Hepatocyte (in vitro differentiated cells): ENCODE results near the gene RASA3. TPM values are rescaled to one million over a fixed set of nuclear protein-coding genes. Genes with fewer than 3 reads are reported as not detected.

Source experiments
- DNase-seq: peaks from one replicate; pipeline ENCODE4 v3.0.0-alpha.2; 2016; ENCODE audit warnings: low spot score
- H2AFZ ChIP-seq: fragments of 200-600 bp; sonication (generic); 2 replicates; pipeline ENCODE4 v1.6.0; 2016; ENCODE audit warnings: antibody characterized with exemption, mild to moderate bottlenecking
- H3K27ac ChIP-seq: fragments of 200-600 bp; sonication (generic); 2 replicates; pipeline ENCODE4 v1.5.1; 2016; ENCODE audit warnings: mild to moderate bottlenecking
- H3K27me3 ChIP-seq: fragments of 200-600 bp; sonication (generic); 2 replicates; pipeline ENCODE4 v1.6.1; 2016
- H3K36me3 ChIP-seq: fragments of 200-600 bp; sonication (generic); replicated peaks from 2 replicates; pipeline ENCODE4 v1.5.1; 2016; ENCODE audit warnings: low read depth; ENCODE audit not compliant: insufficient read depth
- H3K4me1 ChIP-seq: fragments of 200-600 bp; sonication (generic); 2 replicates; pipeline ENCODE4 v1.5.1; 2016; ENCODE audit warnings: mild to moderate bottlenecking, moderate library complexity; ENCODE audit not compliant: insufficient read depth
- H3K4me2 ChIP-seq: fragments of 200-600 bp; sonication (generic); 2 replicates; pipeline ENCODE4 v1.6.0; 2016
- H3K4me3 ChIP-seq: fragments of 200-600 bp; sonication (generic); 2 replicates; pipeline ENCODE4 v1.5.1; 2016; ENCODE audit warnings: mild to moderate bottlenecking
- H3K79me2 ChIP-seq: fragments of 200-600 bp; sonication (generic); 2 replicates; pipeline ENCODE4 v1.6.0; 2017; ENCODE audit warnings: mild to moderate bottlenecking
- H3K9me2 ChIP-seq: fragments of 200-600 bp; sonication (generic); replicated peaks from 2 replicates; pipeline ENCODE4 v1.6.0; 2017; ENCODE audit warnings: mild to moderate bottlenecking; ENCODE audit not compliant: insufficient read depth
- H3K9me3 ChIP-seq: fragments of 200-600 bp; sonication (generic); 2 replicates; pipeline ENCODE4 v1.5.1; 2016; ENCODE audit warnings: low read depth, mild to moderate bottlenecking
- H4K20me1 ChIP-seq: fragments of 200-600 bp; sonication (generic); 2 replicates; pipeline ENCODE4 v1.6.0; 2016; ENCODE audit warnings: mild to moderate bottlenecking; ENCODE audit not compliant: insufficient read depth, poor library complexity, severe bottlenecking
- EZH2 ChIP-seq: fragments of 200-600 bp; sonication (generic); IDR thresholded peaks from 2 replicates; pipeline ENCODE4 v1.6.1; 2016; ENCODE audit warnings: antibody characterized with exemption, mild to moderate bottlenecking, borderline replicate concordance
- EZH2phosphoT487 ChIP-seq: fragments of 200-600 bp; sonication (generic); IDR thresholded peaks from one replicate; pipeline ENCODE4 v1.6.1; 2018; ENCODE audit warnings: antibody characterized with exemption, mild to moderate bottlenecking, low read depth, moderate library complexity; ENCODE audit not compliant: unreplicated experiment, severe bottlenecking
- WGBS: methylation state at CpG from one replicate; pipeline ENCODE4 v1.1.6; 2016; ENCODE audit warnings: low lambda C conversion rate; ENCODE audit errors: missing lambda C conversion rate; 5-methylcytosine and 5-hydroxymethylcytosine counted together
- polyA plus RNA-seq: library from polyadenylated mRNA; unstranded; fragments of >200 nt; fragmentation: Nextera tagmentation; extraction: Ambion mirVana; gene quantifications from 2 replicates; pipeline ENCODE4 v1.2.1, GENCODE V29; 2016
- total RNA-seq: library from RNA; depleted of rRNA; stranded (reverse); fragments of >200 nt; gene quantifications from 2 replicates; pipeline ENCODE4 v1.2.3, GENCODE V29; 2014
- TF ChIP-seq, protein P1 (sequence below): fragments of 200-600 bp; sonication (generic); IDR thresholded peaks from 2 replicates; pipeline ENCODE4 v1.5.1; 2016; ENCODE audit warnings: antibody characterized with exemption, mild to moderate bottlenecking; ENCODE audit not compliant: poor library complexity

Gene RASA3
- total and polyA plus RNA-seq, 2 experiments from 2014 or later = 5.6 to 6.1 TPM

GRCh38 chr13:114120591-114121011, 11.8 kb downstream of the RASA3 start:
- H3K27ac ChIP-seq = peak overlapping the region; percentile 20
- H2AFZ ChIP-seq = no peak overlapping the region
- H3K4me3 ChIP-seq = no peak overlapping the region
- no peaks in the 10 kb centered on the region for H4K20me1 ChIP-seq
- no peaks in the 10 kb centered on the region for H3K79me2 ChIP-seq
- peaks cover 27% of the 10 kb centered on the region for H3K4me1 ChIP-seq
- H3K36me3 ChIP-seq = no peaks in the 10 kb centered on the region
- H3K27me3 ChIP-seq = no peaks in the 10 kb centered on the region
- DNase-seq = no peak
- no peaks in the 10 kb centered on the region for H3K9me2 ChIP-seq
- no peaks in the 10 kb centered on the region for H3K9me3 ChIP-seq
- TF ChIP-seq, protein P1, sequence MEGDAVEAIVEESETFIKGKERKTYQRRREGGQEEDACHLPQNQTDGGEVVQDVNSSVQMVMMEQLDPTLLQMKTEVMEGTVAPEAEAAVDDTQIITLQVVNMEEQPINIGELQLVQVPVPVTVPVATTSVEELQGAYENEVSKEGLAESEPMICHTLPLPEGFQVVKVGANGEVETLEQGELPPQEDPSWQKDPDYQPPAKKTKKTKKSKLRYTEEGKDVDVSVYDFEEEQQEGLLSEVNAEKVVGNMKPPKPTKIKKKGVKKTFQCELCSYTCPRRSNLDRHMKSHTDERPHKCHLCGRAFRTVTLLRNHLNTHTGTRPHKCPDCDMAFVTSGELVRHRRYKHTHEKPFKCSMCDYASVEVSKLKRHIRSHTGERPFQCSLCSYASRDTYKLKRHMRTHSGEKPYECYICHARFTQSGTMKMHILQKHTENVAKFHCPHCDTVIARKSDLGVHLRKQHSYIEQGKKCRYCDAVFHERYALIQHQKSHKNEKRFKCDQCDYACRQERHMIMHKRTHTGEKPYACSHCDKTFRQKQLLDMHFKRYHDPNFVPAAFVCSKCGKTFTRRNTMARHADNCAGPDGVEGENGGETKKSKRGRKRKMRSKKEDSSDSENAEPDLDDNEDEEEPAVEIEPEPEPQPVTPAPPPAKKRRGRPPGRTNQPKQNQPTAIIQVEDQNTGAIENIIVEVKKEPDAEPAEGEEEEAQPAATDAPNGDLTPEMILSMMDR = no peak
- TF ChIP-seq EZH2phosphoT487 (no peak), EZH2 (no peak)
- H3K4me2 ChIP-seq = no peak overlapping the region
- 41% methylated on average over 10 of the region's 10 CpGs for WGBS

GRCh38 chr13:114119196-114119595, 13.2 kb downstream of the RASA3 start:
- H4K20me1 ChIP-seq = no peaks in the 10 kb centered on the region
- H3K27me3 ChIP-seq = no peaks in the 10 kb centered on the region
- no peaks in the 10 kb centered on the region for H3K9me2 ChIP-seq
- H3K27ac ChIP-seq = peak overlapping the region; percentile 89
- peaks cover 33% of the 10 kb centered on the region for H3K4me1 ChIP-seq
- 2% methylated on average over 9 of the region's 14 CpGs for WGBS
- no peaks in the 10 kb centered on the region for H3K9me3 ChIP-seq
- H3K4me3 ChIP-seq = no peak overlapping the region
- H2AFZ ChIP-seq = no peak overlapping the region
- DNase-seq = peak; percentile 80
- H3K36me3 ChIP-seq = no peaks in the 10 kb centered on the region
- no peak for TF ChIP-seq EZH2phosphoT487
- TF ChIP-seq EZH2 = no peak
- TF ChIP-seq, protein P1 = no peak
- H3K79me2 ChIP-seq = peaks cover 4% of the 10 kb centered on the region
- H3K4me2 ChIP-seq = peak overlapping the region; percentile 65

GRCh38 chr13:114118511-114119123, 13.8 kb downstream of the RASA3 start:
- Histone ChIP-seq H3K4me1 (peaks cover 33% of the 10 kb centered on the region), H3K4me3 (no peak overlapping the region)

More at GRCh38 chr13:114118511-114119123, 13.8 kb downstream of the RASA3 start:
- 16% methylated on average over 10 of the region's 11 CpGs for WGBS
- H4K20me1 ChIP-seq = no peaks in the 10 kb centered on the region
- H3K9me3 ChIP-seq = no peaks in the 10 kb centered on the region
- no peaks in the 10 kb centered on the region for H3K36me3 ChIP-seq
- H3K9me2 ChIP-seq = no peaks in the 10 kb centered on the region
- no peak for TF ChIP-seq EZH2
- TF ChIP-seq, protein P1 = no peak
- no peak for TF ChIP-seq EZH2phosphoT487
- H2AFZ ChIP-seq = no peak overlapping the region
- peak overlapping the region; percentile 89 for H3K27ac ChIP-seq
- peak; percentile 70 for DNase-seq
- H3K4me2 ChIP-seq = peak overlapping the region; percentile 65
- H3K79me2 ChIP-seq = peaks cover 7% of the 10 kb centered on the region
- H3K27me3 ChIP-seq = no peaks in the 10 kb centered on the region
